GM21825 (cell line): ENCODE measurements around the gene CYP27B1.
"Not testable (repeated sequence)": the region's sequence is repeated elsewhere in the genome, so short reads cannot be mapped to it uniquely, and the experiment has no call there.

Experiments used
- ATAC-seq: cut with Tn5 transposase; IDR thresholded peaks from one replicate; pipeline ENCODE4 v1.9.1; 2021; ENCODE audit warnings: mild to moderate bottlenecking, moderate library complexity; ENCODE audit not compliant: unreplicated experiment

CYP27B1 gene

DNA sequence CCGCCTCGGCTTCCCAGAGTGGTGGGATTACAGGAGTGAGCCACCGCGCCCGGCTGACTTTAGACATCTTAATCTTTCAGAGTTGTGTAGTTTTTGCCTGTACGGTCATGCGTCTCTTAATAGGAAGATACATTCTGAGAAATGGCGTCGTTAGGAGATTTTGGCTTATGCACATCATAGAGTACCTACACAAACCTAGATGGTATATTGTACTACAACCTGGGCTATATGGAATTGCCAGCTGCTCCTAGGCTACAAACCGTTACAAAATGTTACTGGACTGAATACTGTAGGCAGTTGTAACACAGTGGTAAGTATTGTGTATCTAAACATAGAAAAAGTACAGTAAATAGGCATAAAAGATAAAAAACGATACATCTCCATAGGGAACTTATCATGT, 17.0 kb upstream of the CYP27B1 start:
- no peak for ATAC-seq

DNA sequence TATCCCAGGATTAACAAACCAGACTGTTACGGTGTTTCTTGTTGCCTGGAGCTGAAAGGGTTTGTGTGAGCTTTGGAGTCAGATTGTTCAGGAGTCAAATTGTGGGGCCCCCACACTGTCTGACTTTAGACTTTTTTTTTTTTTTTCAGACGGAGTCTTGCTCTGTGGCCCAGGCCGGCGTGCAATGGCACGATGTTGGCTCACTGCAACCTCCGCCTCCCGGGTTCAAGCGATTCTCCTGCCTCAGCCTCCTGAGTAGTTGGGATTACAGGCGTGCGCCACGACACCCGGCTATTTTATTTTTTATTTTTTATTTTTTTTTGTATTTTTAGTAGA, 16.6 kb upstream of the CYP27B1 start:
- no peak for ATAC-seq

DNA sequence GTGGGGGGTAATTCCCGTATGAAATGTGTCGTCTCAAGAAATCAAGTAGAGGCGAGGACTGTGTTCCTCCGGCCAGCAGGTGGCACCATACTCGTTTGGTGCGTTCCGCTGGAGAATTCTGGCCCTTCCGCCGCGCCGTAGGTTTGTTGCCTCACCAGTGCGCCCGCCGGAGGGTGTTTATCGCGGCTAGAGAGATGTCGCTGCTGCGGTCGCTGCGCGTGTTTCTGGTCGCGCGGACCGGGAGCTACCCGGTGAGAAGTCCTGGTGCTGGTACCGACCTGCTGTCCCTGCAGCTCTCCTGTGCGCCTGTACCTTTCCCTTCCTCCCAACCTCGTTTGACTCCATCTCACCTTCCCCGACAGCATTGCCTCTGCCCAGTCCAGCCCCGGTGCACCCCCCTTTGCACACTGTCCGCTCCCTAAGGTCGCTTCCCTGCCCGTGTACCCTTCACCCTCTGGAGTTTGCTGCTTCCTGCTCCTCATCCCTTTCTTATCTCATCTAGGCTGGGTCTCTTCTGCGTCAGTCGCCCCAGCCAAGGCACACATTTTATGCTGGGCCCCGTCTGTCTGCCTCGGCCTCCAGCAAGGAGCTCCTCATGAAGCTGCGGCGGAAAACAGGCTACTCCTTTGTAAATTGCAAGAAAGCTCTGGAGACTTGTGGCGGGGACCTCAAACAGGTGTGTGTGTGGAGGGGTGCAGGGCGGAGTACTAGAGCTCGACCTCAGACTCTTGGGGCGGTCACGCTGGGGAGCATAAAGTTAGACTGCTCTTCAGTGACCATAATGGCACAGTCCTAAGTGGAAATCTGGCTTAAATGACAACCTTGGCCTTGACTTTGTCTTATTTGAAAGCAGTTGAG, 16.0 kb upstream of the CYP27B1 start, which contains the start of gene TSFM:
TSS of gene TSFM (plus strand) at position 180 of the 858 bp plus-strand sequence. CDS start at position 195, 15 bp downstream.
- ATAC-seq: peak; percentile 86

DNA sequence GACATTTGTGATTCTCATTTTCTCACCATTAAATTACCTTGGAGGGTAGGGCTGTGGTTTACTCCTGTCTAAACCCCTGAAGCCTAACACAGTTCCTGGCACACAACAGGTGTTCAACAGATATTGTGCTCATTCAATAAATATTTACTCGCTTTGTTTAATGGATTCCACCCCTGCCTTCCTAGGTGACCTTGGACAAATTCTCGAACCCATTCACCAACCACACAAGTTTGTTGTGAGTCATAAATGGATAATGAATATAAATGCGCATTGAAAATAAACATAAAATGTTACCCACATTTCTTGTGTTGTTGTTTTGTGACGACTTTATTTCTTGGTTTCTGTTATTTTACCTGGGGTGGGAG, 15.3 kb upstream of the CYP27B1 start:
- no peak for ATAC-seq

DNA sequence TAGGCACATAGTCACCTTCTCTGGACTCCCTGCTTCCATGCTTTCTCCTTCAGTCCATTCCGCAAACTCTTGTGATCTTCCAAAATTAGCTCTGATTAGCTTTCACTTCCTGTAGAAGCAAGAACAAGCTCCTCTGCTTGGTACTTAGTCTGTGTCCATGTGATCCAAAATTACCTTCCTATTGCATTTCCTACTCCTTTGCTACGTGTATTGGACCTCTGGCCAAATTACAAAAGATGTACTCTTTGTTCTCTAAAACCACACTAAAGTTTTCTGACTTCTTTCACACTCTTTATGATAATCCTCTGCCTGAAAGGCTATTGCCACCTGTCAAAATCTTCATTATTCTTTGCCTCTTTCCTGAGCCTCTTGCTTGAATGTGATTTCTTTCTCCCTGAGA, 14.9 kb upstream of the CYP27B1 start:
- ATAC-seq: no peak

DNA sequence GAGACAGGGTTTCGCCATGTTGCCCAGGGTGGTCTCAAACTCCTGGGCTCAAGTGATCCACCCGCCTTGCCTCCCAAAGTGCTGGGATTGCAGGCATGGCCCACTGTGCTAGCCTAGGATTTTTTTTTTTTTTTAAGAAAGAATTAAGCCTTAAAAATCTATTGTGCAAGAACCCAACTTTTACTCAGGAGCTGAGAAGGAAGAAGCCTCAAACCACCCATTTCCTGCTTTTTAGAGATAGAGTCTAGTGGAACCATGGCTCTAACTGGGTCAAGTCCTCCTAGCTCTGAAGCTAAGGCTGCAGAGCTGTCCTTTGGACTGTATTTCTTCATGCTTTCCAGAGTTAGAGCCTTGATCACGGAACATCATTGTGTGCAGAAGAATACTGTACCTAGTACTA, 14.4 kb upstream of the CYP27B1 start:
- ATAC-seq: no peak

DNA sequence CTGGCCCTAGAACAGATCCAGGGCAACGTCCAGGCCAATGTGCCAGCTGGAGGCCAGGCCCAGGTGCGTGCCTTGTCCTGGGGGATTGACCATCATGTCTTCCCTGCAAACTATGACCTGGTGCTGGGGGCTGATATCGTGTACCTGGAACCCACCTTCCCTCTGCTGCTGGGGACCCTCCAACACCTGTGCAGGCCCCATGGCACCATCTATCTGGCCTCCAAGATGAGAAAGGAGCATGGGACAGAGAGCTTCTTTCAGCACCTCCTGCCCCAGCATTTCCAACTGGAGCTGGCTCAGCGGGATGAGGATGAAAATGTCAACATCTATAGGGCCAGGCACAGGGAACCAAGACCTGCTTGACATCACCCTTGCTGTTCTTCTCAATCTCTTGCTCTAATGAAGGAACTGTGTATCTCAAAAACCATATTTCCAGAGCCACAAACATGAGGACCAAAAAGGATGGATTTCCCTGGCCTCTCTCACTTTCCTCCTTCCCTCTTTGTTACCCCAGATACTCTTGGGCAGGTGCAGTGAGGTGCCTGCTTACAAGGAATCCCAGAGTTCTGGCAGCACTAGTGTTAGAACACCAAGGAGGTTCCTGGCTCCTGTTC, 13.5 kb upstream of the CYP27B1 start:
- no peak for ATAC-seq

DNA sequence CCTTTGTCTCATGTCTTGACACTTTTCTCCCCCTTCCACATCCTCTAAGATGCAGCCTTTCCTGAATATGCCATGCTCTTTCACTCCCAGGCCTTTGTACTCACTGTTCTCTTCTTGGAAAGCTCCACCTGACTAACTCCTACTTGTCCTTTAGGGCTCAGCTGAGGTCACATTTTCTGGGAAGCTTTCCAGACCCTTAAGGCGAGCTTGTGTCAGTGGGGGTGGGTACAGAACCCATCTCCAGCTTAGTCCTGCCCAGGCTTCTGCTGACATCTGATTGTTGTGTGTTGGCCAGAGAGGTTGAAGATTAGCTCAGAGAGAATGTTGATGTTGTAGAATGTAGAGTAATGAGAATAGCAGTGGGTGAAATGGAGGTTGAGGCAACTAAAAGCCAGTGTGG, 12.9 kb upstream of the CYP27B1 start:
- no peak for ATAC-seq

DNA sequence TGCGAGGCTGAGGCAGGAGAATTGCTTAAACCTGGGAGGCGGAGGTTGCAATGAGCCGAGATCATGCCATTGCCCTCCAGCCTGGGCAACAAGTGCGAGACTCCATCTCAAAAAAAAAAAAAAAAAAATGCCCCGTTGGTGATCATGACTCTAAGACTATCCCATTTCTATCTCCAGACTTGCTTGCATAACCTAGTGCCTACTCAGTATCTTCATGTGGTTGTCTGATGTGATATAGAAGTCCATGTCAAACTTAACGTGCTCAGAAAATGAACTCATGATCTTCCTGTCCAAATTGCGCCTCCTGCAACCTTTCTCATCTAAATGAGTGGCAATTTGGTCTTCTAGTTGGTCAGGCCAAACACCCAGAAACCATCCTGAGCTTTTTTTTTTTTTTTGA, 11.0 kb upstream of the CYP27B1 start:
- ATAC-seq: no peak

DNA sequence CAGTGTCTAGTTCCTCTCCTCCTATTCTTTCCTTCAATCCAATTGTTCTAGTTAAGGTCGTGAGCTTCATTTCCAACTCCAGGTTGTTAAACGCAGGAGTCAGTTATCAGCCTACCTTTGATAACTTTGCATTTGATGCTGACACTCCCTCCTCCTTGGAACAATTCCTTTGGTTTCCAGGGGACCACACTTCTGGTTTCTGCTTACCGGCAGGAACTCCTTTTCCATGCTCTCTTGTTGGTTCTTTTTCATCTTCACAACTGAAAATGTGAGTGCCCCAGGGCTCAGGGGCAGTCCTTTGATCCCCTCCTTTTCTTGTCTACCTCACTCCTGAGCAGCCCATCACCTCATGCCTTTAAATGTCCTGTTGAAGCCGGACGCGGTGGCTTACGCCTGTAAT, 10.5 kb upstream of the CYP27B1 start:
- ATAC-seq: no peak

DNA sequence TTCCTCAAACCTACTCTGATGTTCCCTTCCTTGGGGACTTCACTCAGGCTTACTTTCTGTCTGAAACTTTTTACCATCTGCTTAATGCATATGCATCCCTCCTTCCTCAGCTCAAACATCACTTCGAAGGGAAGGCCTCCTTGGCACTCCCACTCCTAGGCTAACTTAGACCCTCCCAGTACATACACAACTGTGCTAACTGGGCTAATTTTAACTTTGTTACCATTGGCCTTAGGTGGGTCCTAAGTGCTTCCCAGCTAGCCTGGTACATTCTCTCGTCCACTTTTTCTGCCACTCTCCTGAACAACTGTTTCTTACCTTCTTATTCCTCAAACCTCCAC, 9.3 kb upstream of the CYP27B1 start:
- no peak for ATAC-seq

DNA sequence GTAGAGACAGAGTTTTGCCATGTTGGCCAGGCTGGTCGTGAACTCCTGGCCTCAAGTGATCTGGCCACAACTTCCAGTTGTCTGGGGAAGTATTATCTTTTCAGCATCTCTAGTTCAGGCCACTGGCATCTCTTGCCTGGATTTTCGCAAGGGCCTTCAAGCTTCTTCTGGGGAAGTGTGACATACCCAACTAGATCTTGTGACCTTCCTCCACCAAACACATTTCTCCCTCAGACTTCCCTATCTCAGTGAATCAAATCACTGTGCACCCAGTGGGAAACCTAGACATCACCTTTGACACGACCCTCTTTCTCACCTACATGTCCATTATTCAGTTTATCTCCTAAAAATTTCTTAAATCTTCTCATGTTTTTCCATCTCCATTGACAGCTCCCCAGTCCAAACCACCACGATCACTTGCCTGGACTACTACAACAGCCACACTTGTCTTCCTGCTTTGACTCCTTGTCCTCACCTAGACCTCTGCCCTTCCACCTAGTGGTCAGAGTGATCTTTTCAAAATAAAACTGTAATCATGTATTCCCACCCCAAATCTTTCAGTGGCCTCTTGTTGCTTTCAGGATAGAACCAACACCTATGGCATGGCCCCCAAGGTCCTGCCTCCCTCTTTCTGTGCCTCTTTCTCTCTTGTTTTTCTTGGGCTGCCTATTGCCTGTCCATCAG, 8.8 kb upstream of the CYP27B1 start:
- no peak for ATAC-seq

DNA sequence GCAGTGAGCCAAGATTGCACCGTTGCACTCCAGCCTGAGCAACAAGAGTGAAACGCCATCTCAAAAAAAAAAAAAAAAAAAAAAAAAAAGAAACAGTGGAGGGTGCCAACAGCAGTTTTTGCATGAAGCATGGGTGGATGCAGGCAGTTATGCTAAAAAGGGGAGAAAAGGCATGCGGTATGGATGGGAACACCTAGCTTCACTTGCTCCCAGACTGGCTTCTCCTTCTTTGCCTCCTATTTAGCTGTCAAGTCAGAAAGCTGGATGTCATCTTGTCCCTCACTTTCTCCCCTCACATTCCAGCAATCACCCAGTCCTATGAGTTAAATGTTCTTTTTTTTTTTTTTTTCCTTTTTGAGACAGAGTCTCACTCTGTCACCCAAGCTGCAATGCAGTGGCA, 8.2 kb upstream of the CYP27B1 start:
- no peak for ATAC-seq

DNA sequence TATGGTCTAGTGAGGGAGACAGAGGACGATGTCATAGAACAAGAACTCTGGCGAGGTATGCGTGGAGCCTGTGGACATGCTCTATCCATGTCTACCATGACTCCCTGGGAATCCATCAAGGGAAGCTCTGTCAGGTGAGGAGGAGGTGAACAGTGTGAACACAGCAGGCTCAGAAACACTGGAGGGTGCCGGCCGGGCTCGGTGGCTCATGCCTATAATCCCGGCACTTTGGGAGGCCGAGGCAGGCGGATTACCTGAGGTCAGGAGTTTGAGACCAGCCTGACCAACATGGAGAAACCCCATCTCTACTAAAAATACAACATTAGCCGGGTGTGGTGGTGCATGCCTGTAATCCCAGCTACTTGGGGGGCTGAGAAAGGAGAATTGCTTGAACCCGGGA, 7.8 kb upstream of the CYP27B1 start:
- not testable (repeated sequence) for ATAC-seq

DNA sequence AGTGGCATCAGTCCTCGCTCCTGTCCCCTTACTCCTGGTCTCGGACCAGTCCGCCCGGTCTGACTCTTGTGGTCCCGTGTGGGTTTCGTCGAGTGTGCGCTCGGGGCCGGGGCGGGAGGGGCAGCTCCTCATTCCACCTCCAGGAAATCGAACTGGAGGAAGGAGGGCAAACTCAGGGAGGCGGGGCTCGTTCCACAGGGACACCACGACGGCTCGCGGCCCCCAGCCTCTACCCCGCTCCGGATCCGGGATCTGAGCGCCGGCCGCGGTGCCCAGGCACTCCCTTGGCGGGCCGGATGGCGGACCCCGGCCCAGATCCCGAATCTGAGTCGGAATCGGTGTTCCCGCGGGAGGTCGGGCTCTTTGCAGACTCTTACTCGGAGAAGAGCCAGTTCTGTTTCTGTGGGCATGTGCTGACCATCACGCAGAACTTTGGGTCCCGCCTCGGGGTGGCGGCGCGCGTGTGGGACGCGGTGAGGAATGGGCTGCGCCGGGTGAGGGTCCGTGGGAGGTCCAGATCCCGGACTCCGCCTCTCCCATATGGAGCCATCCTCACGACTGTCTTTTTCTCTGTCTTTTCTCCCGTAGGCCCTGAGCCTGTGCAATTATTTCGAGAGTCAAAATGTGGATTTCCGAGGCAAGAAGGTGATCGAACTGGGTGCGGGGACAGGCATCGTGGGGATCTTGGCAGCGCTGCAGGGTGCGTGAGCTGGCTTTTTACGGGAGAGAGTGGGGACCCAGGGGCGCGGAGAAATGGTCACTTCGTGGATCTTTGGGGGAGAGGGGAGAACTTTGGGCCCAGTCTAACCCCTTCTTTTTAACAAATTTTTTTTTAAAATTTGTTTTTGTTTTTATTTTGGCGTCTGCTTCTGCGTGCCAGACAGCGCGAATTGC, 5.8 kb upstream of the CYP27B1 start, which contains the start of gene EEF1AKMT3:
TSS of gene EEF1AKMT3 (plus strand) at position 186 of the 894 bp plus-strand sequence. CDS start at position 297, 111 bp downstream.
- peak; percentile 32 for ATAC-seq

DNA sequence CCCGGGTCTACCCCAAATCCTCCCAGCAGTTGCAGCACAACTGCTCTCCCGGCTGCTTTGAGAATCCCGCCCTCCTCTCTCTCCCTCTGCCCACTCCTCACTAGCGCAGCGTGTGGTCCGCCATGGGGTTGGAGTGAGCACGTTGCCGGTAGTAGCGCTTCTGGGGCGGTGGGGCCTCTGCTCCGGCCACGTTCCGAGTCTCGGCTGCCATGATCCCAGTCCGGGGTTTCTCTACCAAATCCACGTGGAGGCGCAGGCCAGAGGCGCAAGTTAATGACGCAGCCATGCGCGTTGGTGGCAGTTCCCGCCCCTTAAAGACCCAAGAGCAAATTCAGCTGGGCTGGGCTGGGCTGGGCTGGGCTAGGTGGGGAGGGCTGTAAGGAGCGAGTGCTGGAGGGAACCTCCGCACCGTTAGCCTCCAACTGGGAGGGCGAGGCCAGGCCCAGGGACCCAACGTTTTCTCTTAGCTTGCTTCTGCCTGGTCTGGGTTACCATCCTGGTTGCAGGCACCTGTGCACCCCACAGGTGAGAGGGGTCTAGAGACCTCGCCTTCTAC, 5.1 kb upstream of the CYP27B1 start, which contains the start of gene METTL1:
TSS of gene METTL1 (minus strand) at position 233 of the 556 bp plus-strand sequence. CDS start at position 211, 22 bp downstream.
- ATAC-seq: peak; percentile 86

DNA sequence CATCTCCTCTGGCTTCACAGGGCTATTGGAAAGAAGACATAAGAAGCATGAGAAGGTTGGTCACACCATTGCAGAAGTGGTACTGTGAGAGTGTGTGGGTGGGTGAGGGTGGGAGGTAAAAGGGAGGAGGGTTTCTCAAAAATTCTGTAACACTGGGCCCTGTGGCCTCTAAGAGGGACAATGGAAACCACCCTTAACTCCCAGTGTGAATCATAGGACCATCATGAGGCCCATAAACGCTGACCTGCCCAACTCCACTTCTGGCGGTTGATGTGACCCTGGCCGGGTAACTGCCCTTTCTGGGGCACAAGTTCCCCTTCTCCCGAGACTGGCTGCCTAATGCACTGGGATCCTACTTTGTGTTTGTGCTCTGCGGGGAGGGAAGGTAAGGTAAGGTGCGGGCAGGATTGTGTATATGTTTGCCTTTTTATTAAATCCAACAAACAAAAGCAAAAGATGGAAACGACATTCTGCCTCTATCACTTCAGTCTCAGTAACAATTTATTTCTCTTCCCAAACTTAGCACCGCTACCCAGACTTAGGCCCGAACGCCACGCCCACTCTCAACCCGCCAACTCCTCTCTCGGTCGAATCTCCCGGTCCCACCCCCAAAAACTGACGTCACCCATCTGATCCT, 4.5 kb upstream of the CYP27B1 start:
- ATAC-seq: peak; percentile 71

DNA sequence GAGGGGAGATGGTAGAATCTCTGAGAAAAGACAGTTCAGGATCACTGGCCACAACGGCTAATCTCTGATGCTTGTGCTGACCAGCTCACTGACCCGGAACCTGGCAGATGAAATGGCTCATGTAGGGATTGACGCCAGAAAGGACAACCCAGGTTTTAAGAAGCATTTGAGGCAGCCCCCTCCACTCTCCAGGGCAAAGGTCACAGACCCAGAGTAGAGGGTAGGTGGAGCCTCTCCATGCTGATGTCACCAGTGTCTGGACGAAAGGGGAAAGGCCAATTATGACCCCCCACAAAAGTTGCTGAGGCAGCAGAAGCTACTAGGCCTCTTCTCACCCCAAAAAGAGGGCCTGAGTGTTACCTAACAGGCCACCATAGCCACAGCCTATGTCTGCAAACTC, 3.9 kb upstream of the CYP27B1 start:
- no peak for ATAC-seq

DNA sequence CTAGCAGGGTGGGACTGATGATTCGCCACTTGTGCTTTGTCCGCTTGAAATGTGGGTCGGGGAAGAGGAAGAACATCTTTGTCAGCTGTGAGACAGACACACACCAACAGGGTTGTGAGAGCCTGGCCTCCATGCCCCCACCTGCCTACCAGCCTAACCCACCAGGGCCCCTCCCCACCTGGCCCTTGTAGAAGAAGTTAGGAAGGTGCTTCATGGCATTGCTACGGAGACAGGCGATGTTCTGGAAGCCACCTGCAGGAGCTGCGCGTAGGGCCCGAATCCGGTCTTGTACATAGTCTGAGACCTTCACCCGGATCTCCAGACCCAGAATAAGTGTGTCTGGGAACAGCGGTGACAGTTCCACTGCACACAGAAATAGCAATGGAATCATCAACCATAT, 2.7 kb upstream of the CYP27B1 start:
- no peak for ATAC-seq

DNA sequence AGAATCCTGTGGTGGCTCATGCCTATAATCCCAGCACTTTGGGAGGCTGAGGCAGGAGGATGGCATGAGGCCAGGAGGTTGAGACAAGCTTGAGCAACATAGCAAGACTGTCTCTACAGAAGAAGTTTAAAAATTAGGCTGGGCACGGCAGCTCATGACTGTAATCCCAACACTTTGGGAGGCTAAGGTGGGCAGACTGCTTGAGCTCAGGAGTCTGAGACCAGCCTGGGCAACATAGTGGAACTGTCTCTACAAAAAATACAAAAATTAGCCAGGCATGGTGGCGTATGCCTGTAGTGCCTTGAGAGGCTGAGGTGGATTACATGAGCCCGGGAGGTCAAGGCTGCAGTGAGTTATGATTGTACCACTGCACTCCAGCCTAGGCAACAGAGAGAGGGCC, 998 bp upstream of the CYP27B1 start:
- ATAC-seq: no peak
